HG03354 (cell line): ENCODE measurements around the gene TTC27.
"Not testable (repeated sequence)": the region's sequence is repeated elsewhere in the genome, so short reads cannot be mapped to it uniquely, and the experiment has no call there.

Source experiments
- ATAC-seq: cut with Tn5 transposase; IDR thresholded peaks from one replicate; pipeline ENCODE4 v1.9.1; 2021; ENCODE audit warnings: mild to moderate bottlenecking; ENCODE audit not compliant: unreplicated experiment, poor library complexity, severe bottlenecking

TTC27 gene

GRCh38 chr2:32715981-32716380 lies 88.1 kb downstream of the TTC27 start:
- ATAC-seq, result no peak

GRCh38 chr2:32716598-32716997 lies 88.7 kb downstream of the TTC27 start:
- no peak for ATAC-seq

- ATAC-seq, result no peak
Observed at GRCh38 chr2:32718752-32719151, 90.9 kb downstream of the TTC27 start.

GRCh38 chr2:32719430-32719829 lies 91.6 kb downstream of the TTC27 start:
- ATAC-seq, result no peak

- no peak for ATAC-seq
Observed at GRCh38 chr2:32719933-32720716, 92.3 kb downstream of the TTC27 start.

GRCh38 chr2:32720771-32721170 lies 92.9 kb downstream of the TTC27 start:
- no peak for ATAC-seq

- ATAC-seq, result no peak
Observed at GRCh38 chr2:32721376-32721775, 93.5 kb downstream of the TTC27 start.

- no peak for ATAC-seq
Observed at GRCh38 chr2:32723467-32724079, 95.7 kb downstream of the TTC27 start.

- not testable (repeated sequence) for ATAC-seq
Observed at GRCh38 chr2:32726678-32727077, 98.8 kb downstream of the TTC27 start.

GRCh38 chr2:32727157-32727556 lies 99.3 kb downstream of the TTC27 start:
- no peak for ATAC-seq

GRCh38 chr2:32730958-32731357 lies 103.1 kb downstream of the TTC27 start:
- ATAC-seq, result not testable (repeated sequence)

GRCh38 chr2:32732120-32732519 lies 104.3 kb downstream of the TTC27 start:
- no peak for ATAC-seq

- ATAC-seq, result no peak
Observed at GRCh38 chr2:32732912-32733472, 105.1 kb downstream of the TTC27 start.

GRCh38 chr2:32735348-32735747 lies 107.5 kb downstream of the TTC27 start:
- no peak for ATAC-seq

- ATAC-seq, result no peak
Observed at GRCh38 chr2:32738939-32739338, 111.1 kb downstream of the TTC27 start.

GRCh38 chr2:32739664-32740063 lies 111.8 kb downstream of the TTC27 start:
- ATAC-seq, result no peak

- no peak for ATAC-seq
Observed at GRCh38 chr2:32741575-32741974, 113.7 kb downstream of the TTC27 start.

- ATAC-seq, result no peak
Observed at GRCh38 chr2:32742376-32742775, 114.5 kb downstream of the TTC27 start.

GRCh38 chr2:32743480-32744236 lies 115.8 kb downstream of the TTC27 start:
- peak; percentile 47 for ATAC-seq

GRCh38 chr2:32745191-32745590 lies 117.3 kb downstream of the TTC27 start:
- ATAC-seq, result no peak
